Endothelial cell of umbilical vein (primary cell): ENCODE data around the gene RNF43. TPM values are rescaled to one million over a fixed set of nuclear protein-coding genes. Genes with fewer than 3 reads are reported as not detected.

Experiments
- BruUV-seq: library from RNA; stranded (reverse); fragments of 400-500 nt; replicated peaks from 2 replicates; lab custom pipeline; 2021; lab: Mats Ljungman, UMichigan
- CTCF ChIA-PET: fragments of 300-600, 350-600 bp; sonication (Branson Sonifier 250); formaldehyde crosslinking; loops from one replicate; lab custom pipeline; 2021; ENCODE audit warnings: antibody characterized with exemption, inconsistent platforms; lab: Charles Lee
- POLR2A ChIA-PET: fragments of 300-600, 350-600 bp; sonication (Branson Sonifier 250); formaldehyde crosslinking; loops from one replicate; lab custom pipeline; 2021; ENCODE audit warnings: antibody characterized with exemption, inconsistent platforms; lab: Charles Lee
- DNase-seq: peaks from one replicate; pipeline ENCODE4 v3.0.0-alpha.2; 2011; ENCODE audit warnings: low read depth, low spot score
- FAIRE-seq: peaks from 2 replicates; lab custom pipeline; 2011; peaks lifted over from hg19 to GRCh38; lab: Jason Lieb, UNC
- H2AFZ ChIP-seq: 2 replicates; pipeline ENCODE4 v1.6.0; 2012; ENCODE audit warnings: low read depth, low read length, control low read depth, inconsistent platforms
- H3K27ac ChIP-seq: 2 replicates; pipeline ENCODE4 v1.5.1; 2011; ENCODE audit warnings: low read depth, mild to moderate bottlenecking, control low read depth, low read length, moderate library complexity; ENCODE audit not compliant: insufficient read depth
- H3K27me3 ChIP-seq, 2 experiments: 2 replicates each; pipeline versions ENCODE4 v1.6.0 to v1.6.1; 2011; ENCODE audit warnings: low read length in 2 of 2, mixed read lengths in 1 of 2; ENCODE audit not compliant: control insufficient read depth in 2 of 2, insufficient read depth in 2 of 2
- H3K36me3 ChIP-seq, 2 experiments: 2 replicates in 1 of 2; 3 replicates in 1 of 2; pipeline ENCODE4 v1.5.1; 2011; ENCODE audit warnings: low read length in 2 of 2, mild to moderate bottlenecking in 1 of 2, moderate library complexity in 1 of 2; ENCODE audit not compliant: control insufficient read depth in 2 of 2, insufficient read depth in 2 of 2; ENCODE audit errors: extremely low read depth in 1 of 2
- H3K4me1 ChIP-seq: 3 replicates; pipeline ENCODE4 v1.5.1; 2011; ENCODE audit warnings: mild to moderate bottlenecking, low read length; ENCODE audit not compliant: control insufficient read depth, insufficient read depth; ENCODE audit errors: extremely low read depth
- H3K4me2 ChIP-seq: 2 replicates; pipeline ENCODE4 v1.6.1; 2011; ENCODE audit warnings: low read length, control low read depth, mixed read lengths; ENCODE audit not compliant: insufficient read depth
- H3K4me3 ChIP-seq, 3 experiments: fragments of 200-600 bp in 1 of 3; sonication (generic), shearing (Covaris generic) in 1 of 3; replicated peaks in 1 of 3; 2 replicates each; pipeline ENCODE4 v1.5.1; 2011 to 2016; ENCODE audit warnings: control low read depth in 3 of 3, low read length in 3 of 3, mild to moderate bottlenecking in 2 of 3, inconsistent platforms in 1 of 3, low read depth in 1 of 3, moderate library complexity in 1 of 3; ENCODE audit not compliant: insufficient read depth in 1 of 3
- H3K79me2 ChIP-seq: 2 replicates; pipeline ENCODE4 v1.6.0; 2012; ENCODE audit warnings: low read length, inconsistent platforms; ENCODE audit not compliant: control insufficient read depth, insufficient read depth
- H3K9ac ChIP-seq: replicated peaks from 2 replicates; pipeline ENCODE3; 2011; ENCODE audit warnings: low read length, control low read depth; ENCODE audit not compliant: insufficient read depth; ENCODE audit errors: extremely low read depth
- H3K9me1 ChIP-seq: replicated peaks from 3 replicates; pipeline ENCODE4 v1.6.0; 2011; ENCODE audit warnings: mild to moderate bottlenecking, low read length; ENCODE audit not compliant: control insufficient read depth, insufficient read depth; ENCODE audit errors: extremely low read depth
- H3K9me3 ChIP-seq: replicated peaks from 2 replicates; pipeline ENCODE4 v1.5.1; 2012; ENCODE audit warnings: low read length, inconsistent platforms; ENCODE audit not compliant: control insufficient read depth, insufficient read depth
- H4K20me1 ChIP-seq: replicated peaks from 2 replicates; pipeline ENCODE3; 2011; ENCODE audit warnings: mild to moderate bottlenecking, low read length; ENCODE audit not compliant: control insufficient read depth, insufficient read depth; ENCODE audit errors: extremely low read depth
- CTCF ChIP-seq, 2 donors: IDR thresholded peaks; 1 replicate in 1 of 2; 2 replicates in 1 of 2; pipeline ENCODE4 v1.5.1; 2011; ENCODE audit warnings: low read length in 2 of 2, mild to moderate bottlenecking in 2 of 2, moderate library complexity in 2 of 2, control low read depth in 1 of 2, inconsistent platforms in 1 of 2, low read depth in 1 of 2; ENCODE audit not compliant: insufficient read depth in 1 of 2; ENCODE audit errors: extremely low read depth in 1 of 2
- EZH2 ChIP-seq: IDR thresholded peaks from 2 replicates; pipeline ENCODE4 v1.6.1; 2012; ENCODE audit warnings: borderline replicate concordance, low read depth, mild to moderate bottlenecking, moderate library complexity, low read length, inconsistent platforms; ENCODE audit not compliant: severe bottlenecking
- FOS ChIP-seq: IDR thresholded peaks from 2 replicates; pipeline ENCODE4 v1.6.1; 2011; ENCODE audit warnings: mild to moderate bottlenecking, low read length, moderate library complexity, borderline replicate concordance; ENCODE audit not compliant: insufficient read depth
- GATA2 ChIP-seq: IDR thresholded peaks from 2 replicates; pipeline ENCODE4 v1.7.0; 2011; ENCODE audit warnings: low read depth, mild to moderate bottlenecking, moderate library complexity, mixed read lengths, low read length; ENCODE audit not compliant: insufficient read length, insufficient read depth
- JUN ChIP-seq: IDR thresholded peaks from 2 replicates; pipeline ENCODE4 v1.6.1; 2011; ENCODE audit warnings: borderline replicate concordance, low read depth; ENCODE audit not compliant: insufficient read length, insufficient read depth
- MAX ChIP-seq: IDR thresholded peaks from 2 replicates; pipeline ENCODE4 v1.6.1; 2011; ENCODE audit not compliant: insufficient read depth, insufficient read length
- MYC ChIP-seq: IDR thresholded peaks from one replicate; pipeline ENCODE4 v1.6.1; 2011; ENCODE audit warnings: mild to moderate bottlenecking, low read depth, low read length
- POLR2A ChIP-seq: IDR thresholded peaks from 2 replicates; pipeline ENCODE4 v1.6.1; 2012; ENCODE audit warnings: low read depth, mild to moderate bottlenecking, control low read depth, low read length
- POLR2AphosphoS5 ChIP-seq: IDR thresholded peaks from 2 replicates; pipeline ENCODE4 v1.6.1; 2012; ENCODE audit warnings: low read depth, mild to moderate bottlenecking, control low read depth, low read length, moderate library complexity; ENCODE audit not compliant: insufficient read depth
- dilution Hi-C: fragments of 300-500 bp; cut with MboI; formaldehyde crosslinking; loops from one replicate; pipeline ENCODE4 v1.15.0; 2019; ENCODE audit warnings: low sequenced_read_pairs; ENCODE audit not compliant: extremely low pct_ligation_motif_present
- intact Hi-C: fragments of 100-400 bp; cut with micrococcal nuclease; formaldehyde crosslinking; loops from one replicate; pipeline ENCODE4 v1.10.0; 2022
- polyA plus RNA-seq, 4 experiments: library from polyadenylated mRNA; depleted of rRNA in 3 of 4; stranded (reverse) in 3 of 4; unstranded in 1 of 4; fragments of >200 nt; gene quantifications; 2 replicates each; pipeline versions ENCODE4 v1.2.1 to v1.2.3, GENCODE V29; 2011 to 2012; ENCODE audit warnings: missing spikeins in 1 of 4
- total RNA-seq: library from RNA; stranded (reverse); gene quantifications from 2 replicates; pipeline ENCODE4 v1.2.3, GENCODE V29; 2021

Gene RNF43
- total and polyA plus RNA-seq, 2 donors (not counting 3 experiments of a cell fraction or from before 2014, with no cell fraction given), result not detected

- intact Hi-C loops (no loop called here), dilution Hi-C loops (no loop called here)
- no peaks in the 10 kb centered on the region for H3K9me1 ChIP-seq
- H3K4me1 ChIP-seq, result no peaks in the 10 kb centered on the region
- no peaks in the 10 kb centered on the region for H3K27me3 ChIP-seq
- H3K9ac ChIP-seq, result no peak overlapping the region
- H3K4me3 ChIP-seq, result no peak overlapping the region
- no peaks in the 10 kb centered on the region for H3K79me2 ChIP-seq
- H3K4me2 ChIP-seq, result no peak overlapping the region
- FAIRE-seq, result no peak
- H3K27ac ChIP-seq, result no peak overlapping the region
- no peaks in the 10 kb centered on the region for H4K20me1 ChIP-seq
- H2AFZ ChIP-seq, result no peak overlapping the region
- TF ChIP-seq EZH2 (no peak), FOS (no peak), MAX (no peak), CTCF (IDR thresholded peaks at IDR 0.05; ENCODE audit: extremely low read depth in 1 of 2, insufficient read depth in 1 of 2, low read depth in 1 of 2, low read length in 2 of 2) (no peak), POLR2A (no peak), JUN (no peak), MYC (no peak), GATA2 (no peak), POLR2AphosphoS5 (no peak)
- no peaks in the 10 kb centered on the region for H3K36me3 ChIP-seq
- no TSS peak for BruUV-seq
- no peaks in the 10 kb centered on the region for H3K9me3 ChIP-seq
- ChIA-PET CTCF (interaction anchor here (1.2 to 3.8 kb wide), 2 partner anchors 11 to 110 kb away, joined by 5 to 20 read pairs; partner anchors contain the start of gene RNF43), POLR2A (no interaction called here)
- no peak for DNase-seq
Measured at GRCh38 chr17:58427807-58428206, 10.5 kb upstream of the RNF43 start.
